ENCODE measurements around the gene EPS8L2. TPM values are rescaled to one million over a fixed set of nuclear protein-coding genes. Genes with fewer than 3 reads are reported as not detected.
A peak's percentile ranks its signal among the peaks of the same experiment; 100 is the strongest.

Gene EPS8L2
- total and polyA plus RNA-seq, 10 donors, result 4.2 to 14.7 (median 7.3) TPM

GRCh38 chr11:765025-765801 lies 59.2 kb downstream of the EPS8L2 start:
- intact Hi-C loops (cut with DNase I; ENCODE audit: low total_unique reads), result no loop called here

GRCh38 chr11:765802-766091 lies 59.7 kb downstream of the EPS8L2 start:
- intact Hi-C loops (cut with DNase I; ENCODE audit: low total_unique reads), result no loop called here
- Histone ChIP-seq H3K9me3 (no peaks in the 10 kb centered on the region), H3K4me3 (no peak overlapping the region), H3K27me3 (replicated peaks in 1 of 7) (no peaks in the 10 kb centered on the region), H3K36me3 (peaks cover 0 to 100% (median 67%) of the 10 kb centered on the region in 6 donors), H3K27ac (peak overlapping the region in 1 of 8 donors; percentile 31), H3K4me1 (peaks cover 0 to 12% (median 0%) of the 10 kb centered on the region in 6 donors)
- TF ChIP-seq POLR2A (IDR thresholded peaks at IDR 0.05), result no peak
- no peak for TF ChIP-seq POLR2AphosphoS5 (IDR thresholded peaks at IDR 0.05)
- no peak for TF ChIP-seq CTCF (IDR thresholded peaks at IDR 0.05 in 8 of 11, conservative IDR thresholded peaks at IDR 0.05 in 3 of 11)
- WGBS, 5 donors, result 91 to 98% (median 96%) methylated on average over 8 of the region's 8 CpGs
- no peak for DNase-seq

More at GRCh38 chr11:765025-765801, 59.2 kb downstream of the EPS8L2 start:
- peak; percentile 88 for DNase-seq
- H3K27me3 ChIP-seq (replicated peaks in 1 of 7), result no peaks in the 10 kb centered on the region
- WGBS, 5 donors, result 63 to 78% (median 64%) methylated on average over 18 to 19 of the region's 19 CpGs
- peaks cover 0 to 12% (median 0%) of the 10 kb centered on the region in 6 donors for H3K4me1 ChIP-seq
- peaks cover 0 to 100% (median 67%) of the 10 kb centered on the region in 6 donors for H3K36me3 ChIP-seq
- H3K27ac ChIP-seq, result peak overlapping the region in 1 of 8 donors; percentile 31
- H3K4me3 ChIP-seq, result no peak overlapping the region
- H3K9me3 ChIP-seq, result no peaks in the 10 kb centered on the region
- TF ChIP-seq POLR2AphosphoS5 (IDR thresholded peaks at IDR 0.05) (peak; percentile 55 to 72 (median 60)), CTCF (IDR thresholded peaks at IDR 0.05 in 8 of 11, conservative IDR thresholded peaks at IDR 0.05 in 3 of 11) (peak; percentile 60 to 84 (median 73)), POLR2A (IDR thresholded peaks at IDR 0.05) (no peak)

DNA sequence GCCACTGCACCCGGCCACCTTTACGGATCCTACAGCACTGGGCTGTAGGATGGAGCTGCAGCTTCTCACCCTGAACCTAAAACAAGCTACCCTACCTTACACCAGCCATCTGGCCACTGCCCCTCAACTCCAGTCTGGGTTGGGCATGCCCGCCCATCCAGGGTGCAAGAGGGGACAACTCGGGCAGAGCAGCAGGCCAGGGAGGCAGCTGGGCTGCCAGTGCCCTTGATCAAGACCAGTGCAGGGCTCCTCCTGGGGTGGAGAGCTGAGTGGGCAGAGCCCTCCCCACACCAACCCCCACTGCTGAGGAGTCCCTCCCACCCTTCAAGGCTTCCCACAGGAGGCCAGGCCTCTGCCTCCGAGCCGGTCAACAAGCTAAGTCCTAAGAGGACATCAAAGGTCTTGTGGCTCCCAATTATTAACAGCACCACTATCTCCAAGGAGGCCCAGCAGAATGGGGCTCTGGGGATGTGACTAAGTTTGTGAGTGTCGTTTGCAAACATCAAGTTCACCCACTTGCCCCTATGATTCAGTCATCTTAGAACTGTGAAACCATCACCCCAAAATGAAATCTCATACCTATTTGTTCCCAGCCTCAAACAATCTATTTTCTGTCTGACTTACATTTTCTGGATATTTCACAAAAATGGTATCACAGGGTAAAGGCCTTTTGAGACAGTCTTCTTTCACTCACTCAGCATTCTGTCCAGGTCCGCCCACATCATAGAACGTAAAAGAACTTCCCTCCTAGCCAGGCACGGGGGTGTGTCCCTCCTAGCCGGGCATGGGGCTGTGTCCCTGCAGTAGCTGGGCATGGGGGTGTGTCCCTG lies 60.3 kb downstream of the EPS8L2 start:
- Histone ChIP-seq H3K9me3 (no peaks in the 10 kb centered on the region), H3K4me1 (peaks cover 0 to 12% (median 0%) of the 10 kb centered on the region in 6 donors), H3K4me3 (no peak overlapping the region), H3K36me3 (peaks cover 0 to 100% (median 68%) of the 10 kb centered on the region in 6 donors), H3K27me3 (replicated peaks in 1 of 7) (no peaks in the 10 kb centered on the region), H3K27ac (no peak overlapping the region)
- TF ChIP-seq POLR2AphosphoS5 (IDR thresholded peaks at IDR 0.05) (peak; percentile 2 to 64 (median 45)), POLR2A (IDR thresholded peaks at IDR 0.05) (no peak)
- intact Hi-C loops (cut with DNase I; ENCODE audit: low total_unique reads), result no loop called here
- DNase-seq, result no peak
- WGBS, 5 donors, result 66 to 85% (median 76%) methylated on average over 6 to 11 of the region's 11 CpGs

DNA sequence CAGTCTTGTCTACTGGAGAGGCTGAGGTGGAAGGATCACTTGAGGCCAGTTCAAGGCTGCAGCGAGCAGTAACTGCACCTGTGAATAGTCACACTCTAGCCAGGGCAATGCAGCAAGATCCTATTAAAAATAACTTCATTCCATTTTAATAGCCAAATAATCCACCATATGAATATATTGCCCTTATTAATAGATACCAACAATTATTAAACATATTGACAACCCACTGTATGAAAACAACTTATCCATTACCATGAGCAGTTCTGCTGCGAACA lies 60.8 kb downstream of the EPS8L2 start:
- H3K9me3 ChIP-seq, result no peaks in the 10 kb centered on the region
- intact Hi-C loops (cut with DNase I; ENCODE audit: low total_unique reads), result no loop called here
- no peak overlapping the region for H3K4me3 ChIP-seq
- DNase-seq, result no peak
- TF ChIP-seq CTCF (IDR thresholded peaks at IDR 0.05 in 8 of 11, conservative IDR thresholded peaks at IDR 0.05 in 3 of 11) (no peak), POLR2AphosphoS5 (IDR thresholded peaks at IDR 0.05) (no peak), POLR2A (IDR thresholded peaks at IDR 0.05) (no peak)
- peaks cover 0 to 100% (median 68%) of the 10 kb centered on the region in 6 donors for H3K36me3 ChIP-seq
- H3K27ac ChIP-seq, result no peak overlapping the region
- H3K4me1 ChIP-seq, result peaks cover 0 to 12% (median 0%) of the 10 kb centered on the region in 6 donors
- H3K27me3 ChIP-seq (replicated peaks in 1 of 7), result no peaks in the 10 kb centered on the region
- 92 to 98% (median 96%) methylated on average over 2 of the region's 2 CpGs for WGBS, 5 donors

All from spleen (tissue), 11 donors.